HG02798 (cell line): ENCODE data around the gene HLA-F.

Source experiments
- ATAC-seq: cut with Tn5 transposase; IDR thresholded peaks from one replicate; pipeline ENCODE4 v1.9.1; 2021; ENCODE audit warnings: mild to moderate bottlenecking; ENCODE audit not compliant: unreplicated experiment, poor library complexity

The HLA-F gene

DNA sequence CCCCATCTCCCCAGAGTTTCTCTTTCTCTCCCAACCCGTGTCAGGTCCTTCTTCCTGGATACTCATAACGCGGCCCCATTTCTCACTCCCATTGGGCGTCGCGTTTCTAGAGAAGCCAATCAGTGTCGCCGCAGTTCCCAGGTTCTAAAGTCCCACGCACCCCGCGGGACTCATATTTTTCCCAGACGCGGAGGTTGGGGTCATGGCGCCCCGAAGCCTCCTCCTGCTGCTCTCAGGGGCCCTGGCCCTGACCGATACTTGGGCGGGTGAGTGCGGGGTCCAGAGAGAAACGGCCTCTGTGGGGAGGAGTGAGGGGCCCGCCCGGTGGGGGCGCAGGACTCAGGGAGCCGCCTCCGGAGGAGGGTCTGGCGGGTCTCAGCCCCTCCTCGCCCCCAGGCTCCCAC, at the start of gene HLA-F:
Gene HLA-F (plus strand): TSS at position 173 of the 404 bp plus-strand sequence. CDS start 30 bp downstream, at position 203.
- ATAC-seq: peak; percentile 93

GRCh38 chr6:29674008-29674407, 49.2 kb upstream of the HLA-F start:
- ATAC-seq: no peak

DNA sequence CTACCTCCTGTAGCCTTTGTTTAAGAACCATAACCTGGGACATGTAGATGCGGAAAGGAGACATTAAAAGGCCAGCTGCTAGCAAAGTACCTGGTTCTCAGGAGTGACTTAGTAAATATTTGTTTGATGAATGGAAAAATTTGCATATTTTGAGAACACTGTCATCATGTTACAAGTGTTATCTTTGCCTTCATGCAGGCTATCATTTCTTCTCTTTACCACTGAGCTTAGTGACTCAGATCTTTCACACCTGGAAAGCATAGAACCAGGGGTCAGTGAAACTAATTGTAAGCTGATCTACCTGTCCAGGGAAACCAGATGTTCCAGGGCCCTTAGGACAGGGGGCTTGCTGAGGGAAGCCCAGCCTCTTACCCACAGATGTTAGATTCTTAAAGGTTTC, 47.7 kb upstream of the HLA-F start:
- no peak for ATAC-seq

DNA sequence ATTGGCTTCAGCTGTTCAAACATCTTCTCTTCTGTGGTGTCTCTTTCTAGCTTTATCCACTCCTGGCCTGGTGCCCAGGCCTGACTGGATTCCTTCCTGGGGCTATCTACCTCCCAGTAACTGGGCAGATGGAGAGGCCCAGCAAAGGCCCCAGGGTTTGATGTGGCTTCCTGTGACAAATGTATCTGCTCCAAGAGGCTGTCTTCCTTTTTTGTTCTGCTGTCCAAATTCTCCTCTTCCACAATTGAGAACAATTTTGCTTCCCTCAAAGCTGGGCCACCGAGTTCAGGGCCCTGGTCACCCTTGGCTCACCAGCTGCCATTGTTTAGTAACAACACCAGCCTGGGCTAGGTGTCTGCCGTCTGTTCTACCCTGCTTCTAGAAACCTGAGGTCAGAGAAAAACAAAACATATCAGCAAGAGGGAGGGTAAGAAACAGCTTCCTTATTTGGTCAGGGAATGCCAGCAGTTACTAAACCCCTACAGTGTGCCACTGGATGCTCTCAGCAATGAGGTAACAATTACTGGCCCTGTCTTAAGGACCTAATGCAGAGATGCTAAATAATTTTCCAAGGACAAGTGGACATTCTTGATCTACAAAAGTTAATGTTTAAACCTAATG, 46.1 kb upstream of the HLA-F start:
- ATAC-seq: no peak

DNA sequence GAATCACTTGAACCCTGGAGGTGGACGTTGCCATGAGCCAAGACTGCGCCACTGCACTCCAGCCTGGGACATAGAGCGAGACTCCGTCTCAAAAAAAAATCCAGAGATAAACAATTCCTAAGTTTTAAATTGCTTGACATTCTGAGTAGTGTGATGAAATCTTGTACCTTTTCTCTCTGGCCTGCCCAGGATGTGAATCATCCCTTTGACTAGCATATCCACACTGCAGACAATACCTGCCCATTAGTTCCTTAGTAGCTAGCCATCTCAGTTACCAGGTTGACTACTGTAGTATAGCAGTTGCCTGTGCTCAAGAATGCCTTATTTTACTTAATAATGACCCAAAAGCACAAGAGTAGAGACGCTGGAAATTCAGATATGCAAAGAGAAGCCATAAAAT, 45.1 kb upstream of the HLA-F start:
- ATAC-seq: no peak

- ATAC-seq: no peak
Observed at GRCh38 chr6:29679962-29680361, 43.3 kb upstream of the HLA-F start.

- ATAC-seq: no peak
Observed at GRCh38 chr6:29680416-29680815, 42.8 kb upstream of the HLA-F start.

DNA sequence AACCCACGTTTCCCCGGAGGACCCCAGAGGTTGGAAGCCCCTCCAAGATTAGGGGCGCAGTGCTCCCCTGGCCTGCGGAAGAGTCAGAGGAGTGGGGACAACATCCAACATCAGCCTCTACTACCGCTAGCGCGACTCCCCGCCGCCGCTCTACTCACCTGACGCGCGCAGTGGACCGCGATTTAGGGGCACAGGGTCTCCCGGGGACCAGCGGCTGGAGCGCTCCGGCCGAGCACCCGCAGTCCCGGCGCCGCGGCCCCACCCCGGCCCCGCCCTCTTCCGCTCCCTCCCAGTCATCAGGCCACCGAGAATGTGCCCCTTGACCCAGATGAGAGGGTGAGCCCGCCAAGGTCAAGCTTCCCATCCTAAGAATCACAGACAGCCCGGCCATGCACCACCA, 42.3 kb upstream of the HLA-F start, which contains the start of gene ZFP57:
Gene ZFP57 (minus strand): TSS at position 249 of the 400 bp plus-strand sequence. CDS start 4,149 bp downstream, outside the sequence.
- ATAC-seq: no peak

DNA sequence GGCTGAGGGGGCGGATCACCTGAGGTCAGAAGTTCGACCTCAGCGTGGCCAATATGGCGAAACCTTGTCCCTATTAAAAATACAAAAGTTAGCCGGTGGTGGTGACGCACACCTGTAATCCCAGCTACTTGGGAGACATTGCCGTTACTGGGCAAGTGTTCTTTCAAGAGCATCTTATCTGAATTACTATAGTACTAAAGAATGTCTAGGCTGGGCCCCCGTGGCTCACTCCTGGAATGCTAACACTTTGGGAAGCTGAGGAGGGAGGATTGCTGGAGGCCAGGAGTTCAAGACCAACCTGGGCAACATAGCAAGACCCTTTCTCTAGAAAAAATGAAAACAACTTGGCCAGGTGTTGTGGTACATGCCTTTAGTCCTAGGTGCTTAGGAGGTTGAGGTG, 41.4 kb upstream of the HLA-F start:
- ATAC-seq: no peak

DNA sequence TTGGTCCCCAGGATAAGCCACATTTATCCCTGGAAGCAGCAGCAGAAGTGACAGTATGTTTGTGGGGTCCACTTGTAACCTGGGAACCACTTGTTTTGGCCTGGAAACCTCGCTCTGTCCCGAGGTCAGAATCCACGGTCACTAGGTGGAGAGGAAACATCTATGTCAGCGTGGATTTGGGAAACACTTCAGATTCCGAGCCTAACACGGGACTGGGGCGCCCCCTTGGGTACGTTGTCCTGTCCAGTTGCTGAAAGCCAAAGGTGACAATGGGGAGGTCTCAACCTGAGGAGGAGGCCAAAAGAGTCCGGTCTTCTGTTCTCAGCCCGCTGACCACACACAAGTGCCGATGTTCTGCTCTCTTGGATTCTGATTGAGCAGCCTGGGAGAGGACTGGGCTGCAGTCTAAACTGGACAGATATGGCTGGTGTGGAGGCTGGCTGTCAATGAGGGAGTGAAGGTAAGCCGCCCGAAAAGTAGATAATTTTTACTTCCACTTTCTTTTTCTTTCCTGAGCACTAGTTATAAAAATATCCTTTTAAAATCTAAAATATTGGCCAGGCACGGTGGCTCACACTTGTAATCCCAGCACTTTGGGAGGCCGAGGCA, 37.4 kb upstream of the HLA-F start:
- ATAC-seq: no peak

DNA sequence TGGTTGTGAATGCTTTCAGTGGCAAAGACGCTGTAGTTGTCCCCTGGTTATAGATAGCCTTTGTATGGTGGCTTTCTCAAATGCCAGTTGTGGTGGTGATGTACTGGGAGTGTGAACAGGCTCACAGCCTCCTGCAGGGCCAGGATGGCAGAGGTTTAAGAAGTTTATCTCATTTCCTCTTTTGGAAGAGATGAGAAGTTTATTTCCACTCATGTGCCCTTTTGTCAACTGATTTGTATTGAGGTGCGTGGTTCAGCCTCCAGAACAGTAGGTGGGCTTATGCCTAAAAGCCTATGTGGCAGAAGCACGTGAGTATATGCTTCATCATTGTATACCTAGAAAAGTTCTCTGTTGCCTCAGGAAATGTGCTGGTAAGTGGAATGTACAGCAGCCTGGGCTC, 28.6 kb upstream of the HLA-F start:
- ATAC-seq: no peak

DNA sequence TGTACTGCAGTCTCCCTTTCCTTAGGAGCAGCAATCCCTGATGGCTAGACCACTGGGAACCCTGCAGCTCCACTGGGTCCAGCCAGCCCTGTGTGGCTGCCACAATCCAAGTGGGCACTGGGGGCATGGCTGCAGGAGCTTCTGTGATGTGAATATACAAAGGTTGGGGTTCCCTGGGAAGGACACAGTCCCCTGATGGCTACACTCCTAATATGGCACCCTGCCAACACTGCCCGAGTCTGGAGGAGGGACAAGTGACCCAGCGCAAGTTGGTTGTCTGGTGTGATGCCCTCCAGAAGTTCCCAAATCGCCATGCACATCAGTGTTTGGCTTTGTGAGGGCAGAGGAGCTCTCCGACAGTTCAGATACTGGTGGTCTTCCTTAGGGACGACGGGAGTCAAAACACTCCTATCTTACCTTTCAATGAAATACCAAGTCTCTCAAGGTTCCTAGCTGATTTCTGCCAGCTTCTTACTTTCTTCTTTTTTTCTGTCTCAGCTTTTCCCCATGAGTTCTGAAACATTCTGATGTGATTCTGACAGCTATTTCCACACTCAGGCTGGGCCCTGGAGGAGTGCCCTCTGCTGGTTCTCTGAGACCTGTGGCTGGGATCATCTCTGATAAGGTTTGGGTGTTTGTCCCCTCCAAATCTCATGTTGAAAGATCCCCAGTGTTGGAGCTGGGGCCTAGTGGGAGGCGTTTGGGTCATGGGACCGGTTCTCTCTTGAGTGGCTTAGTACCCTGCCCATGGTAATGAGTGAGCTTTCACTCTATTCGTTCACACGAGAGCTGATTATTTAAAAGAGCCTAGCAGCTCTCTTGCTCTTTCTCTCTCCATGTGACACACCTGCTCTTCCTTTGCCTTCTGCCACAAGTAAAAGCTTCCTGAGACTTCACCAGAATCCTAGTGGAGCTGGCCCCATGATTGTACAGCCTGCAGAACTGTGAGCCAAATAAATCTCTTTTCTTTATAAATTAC, 26.8 kb upstream of the HLA-F start:
- no peak for ATAC-seq

DNA sequence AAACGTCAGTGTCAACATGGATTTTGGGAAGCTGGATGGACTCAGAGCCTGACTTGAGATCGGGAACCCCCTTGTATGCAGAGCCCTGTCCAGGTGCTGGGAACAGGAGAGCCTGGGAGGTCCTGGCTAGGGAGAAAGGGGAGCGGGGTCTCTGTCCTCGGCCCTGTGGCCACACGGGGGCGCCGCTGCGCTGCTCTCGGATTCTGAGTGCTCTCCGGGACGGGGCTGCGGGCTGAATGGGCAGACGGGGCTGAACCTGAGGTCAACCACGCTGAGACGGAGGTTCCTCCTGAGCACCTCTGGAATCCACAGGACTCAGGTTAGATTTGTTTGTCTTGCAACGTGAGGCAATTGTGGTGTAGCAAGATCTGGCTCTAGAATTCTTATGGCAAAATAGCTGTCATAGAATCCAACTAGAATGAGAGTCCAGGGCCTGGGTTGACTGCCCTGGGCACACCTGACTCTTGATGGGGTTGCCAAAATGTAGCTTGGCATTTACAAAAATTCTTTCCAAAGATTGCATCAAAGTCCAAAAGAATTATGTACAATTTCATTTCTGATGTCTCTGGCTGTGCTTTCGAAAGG, 20.6 kb upstream of the HLA-F start:
- ATAC-seq: no peak

- ATAC-seq: no peak
Observed at GRCh38 chr6:29705389-29706231, 17.6 kb upstream of the HLA-F start.

GRCh38 chr6:29708432-29709179, 14.6 kb upstream of the HLA-F start:
- no peak for ATAC-seq

DNA sequence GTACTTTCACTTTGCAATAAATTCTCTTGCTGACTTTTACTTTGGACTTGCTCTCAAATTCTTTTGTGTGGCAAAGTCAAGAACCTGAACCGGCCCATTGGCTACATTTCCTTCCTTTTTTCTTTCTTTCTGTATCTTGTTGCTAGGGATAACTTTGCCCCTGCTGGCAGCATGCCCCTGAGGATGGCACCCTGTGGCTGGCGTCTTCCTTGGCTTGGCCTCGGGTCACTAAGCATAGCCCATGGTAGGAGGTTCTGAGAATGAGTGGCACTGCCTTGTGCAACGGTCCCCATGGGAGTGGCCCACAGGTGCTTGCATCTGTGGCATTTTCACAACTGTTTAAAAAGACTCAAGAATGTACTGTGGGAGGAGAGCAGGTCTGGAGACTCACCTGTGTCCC, 14.0 kb upstream of the HLA-F start:
- ATAC-seq: no peak

DNA sequence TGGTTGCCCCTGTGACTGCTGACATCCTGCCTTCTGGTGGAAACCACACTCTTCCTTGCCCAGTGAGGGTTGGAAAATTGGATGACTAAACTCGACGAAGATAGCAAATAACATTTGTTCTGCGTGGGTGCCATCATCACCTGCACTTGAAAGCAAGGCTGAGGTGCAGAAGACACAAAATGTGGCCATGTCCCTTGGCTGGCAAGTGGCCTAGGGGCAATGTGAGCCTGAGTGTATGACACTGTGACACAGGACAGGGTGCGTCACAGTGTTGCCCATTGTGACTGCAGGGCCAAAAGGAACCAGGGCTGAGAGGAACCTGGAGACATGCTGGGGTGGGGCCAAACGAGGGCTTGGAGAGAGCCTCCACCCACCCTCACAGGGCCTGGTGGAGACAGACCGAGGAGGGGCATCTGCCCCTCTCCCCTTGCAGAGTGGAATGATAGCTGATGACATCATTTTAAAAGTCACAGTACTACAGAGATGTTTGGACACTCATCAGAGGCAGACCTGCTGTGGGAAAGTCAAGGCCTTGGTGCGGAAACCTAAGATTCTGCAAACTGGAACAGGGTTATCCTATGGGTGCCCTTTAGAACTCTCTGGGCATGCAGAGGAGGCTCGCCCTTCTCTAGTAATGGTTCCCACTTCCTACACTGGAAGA, 12.8 kb upstream of the HLA-F start:
- no peak for ATAC-seq

GRCh38 chr6:29720863-29721262, 2.4 kb upstream of the HLA-F start:
- no peak for ATAC-seq
